ENCODE data around the gene UQCC3.

GRCh38 chr11:62673196-62673525 is 1.7 kb downstream of the UQCC3 start:
- TF ChIP-seq ATF3 (IDR thresholded peaks at IDR 0.05) (no peak), ATF3 (CRISPR knock-in tag; conservative IDR thresholded peaks at IDR 0.05) (no peak), UBTF (IDR thresholded peaks at IDR 0.05; ENCODE audit: borderline replicate concordance in 1 of 2, low read depth in 2 of 2, low read length in 2 of 2) (no peak), POLR2A (conservative IDR thresholded peaks at IDR 0.05) (no peak), HCFC1 (IDR thresholded peaks at IDR 0.05; ENCODE audit: low read depth, low read length) (no peak), ETS1 (conservative IDR thresholded peaks at IDR 0.05; ENCODE audit: control insufficient read depth, low read depth, low read length) (no peak), CTCF (IDR thresholded peaks at IDR 0.05 in 2 of 3, conservative IDR thresholded peaks at IDR 0.05 in 1 of 3; ENCODE audit: insufficient read depth in 2 of 3, low read depth in 1 of 3, low read length in 3 of 3) (no peak), ZBTB7A (IDR thresholded peaks at IDR 0.05; ENCODE audit: borderline replicate concordance, control insufficient read depth, low read depth, low read length) (no peak)
